GM12801 (cell line): Measurements from ENCODE around the gene C3orf80.

ENCODE experiments used
- CTCF ChIP-seq: IDR thresholded peaks from one replicate; pipeline ENCODE4 v1.5.1; 2011; ENCODE audit warnings: control low read depth; ENCODE audit not compliant: insufficient read length; ENCODE audit errors: extremely low read depth

C3orf80 gene

GRCh38 chr3:160225176-160226025 lies at the start of gene C3orf80:
Gene C3orf80, plus strand, starts transcription at chr3:160225422. Its CDS starts 214 bp downstream, at chr3:160225636.
- TF ChIP-seq CTCF: no peak

GRCh38 chr3:160176923-160177322 lies 48.3 kb upstream of the C3orf80 start:
- no peak for TF ChIP-seq CTCF

- TF ChIP-seq CTCF: no peak
These were observed 45.3 kb upstream of the C3orf80 start for GRCh38 chr3:160179906-160180305.

DNA sequence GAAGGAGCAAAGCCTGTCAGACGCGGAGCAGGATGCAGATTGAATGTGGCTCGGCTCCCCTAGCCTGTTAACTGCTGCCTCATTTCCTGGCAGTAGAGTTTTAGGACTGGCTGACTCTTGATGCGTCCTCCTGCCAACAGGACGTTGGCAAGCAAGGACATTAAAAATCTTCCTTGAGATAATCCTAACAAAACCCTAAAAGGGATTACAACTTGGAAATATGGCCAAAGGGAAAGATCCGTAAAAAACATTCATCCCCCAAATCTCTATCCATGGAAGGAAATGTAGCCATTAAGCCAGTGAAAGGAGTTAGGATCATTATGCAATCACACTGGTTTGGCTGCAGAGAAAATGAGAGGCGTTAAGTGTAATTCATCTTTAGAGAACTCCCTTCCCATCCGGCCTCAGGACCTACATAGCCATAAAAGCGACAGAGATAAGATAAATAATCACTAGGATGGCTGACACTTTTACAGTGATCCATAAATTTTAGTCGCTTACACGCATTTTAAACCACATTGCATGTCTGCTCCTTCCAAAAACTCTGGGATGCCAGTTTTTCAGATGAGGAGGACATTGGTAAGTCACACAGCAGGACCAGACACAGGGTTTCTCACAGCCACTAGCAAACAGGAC lies 44.5 kb upstream of the C3orf80 start:
- TF ChIP-seq CTCF: no peak

DNA sequence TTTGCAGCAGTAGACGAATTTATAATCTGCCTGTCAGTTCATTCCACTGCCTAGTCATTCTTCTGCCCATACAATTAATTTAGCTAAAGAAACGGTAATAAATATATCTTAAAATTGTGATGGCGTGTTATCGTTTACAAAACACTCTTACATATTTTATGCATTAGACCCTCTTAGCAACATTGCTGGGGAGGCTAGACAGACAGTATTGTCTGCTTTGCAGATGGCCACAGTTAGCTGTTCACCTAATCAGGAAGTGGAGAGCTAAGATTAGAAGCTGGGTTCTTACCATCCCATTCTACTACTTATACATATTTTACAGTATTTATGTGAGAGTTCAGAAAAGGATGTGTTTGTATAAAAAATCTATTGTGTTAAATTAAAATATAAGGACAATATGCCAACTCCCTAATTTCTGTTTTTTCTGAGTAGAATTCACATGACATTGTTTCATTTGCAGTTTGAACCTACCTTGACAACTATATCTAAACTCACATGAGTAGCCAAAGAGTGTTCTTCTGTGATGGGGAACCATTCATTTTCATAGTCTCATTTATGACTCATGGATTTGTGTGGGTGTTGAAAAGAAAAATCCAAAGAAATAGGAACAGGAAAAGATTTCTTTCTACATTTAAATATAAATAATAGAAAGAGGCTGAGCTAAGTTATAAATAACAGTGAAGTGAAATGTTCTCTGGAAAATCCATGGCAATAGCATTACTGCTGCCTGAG lies 41.7 kb upstream of the C3orf80 start:
- TF ChIP-seq CTCF: no peak

DNA sequence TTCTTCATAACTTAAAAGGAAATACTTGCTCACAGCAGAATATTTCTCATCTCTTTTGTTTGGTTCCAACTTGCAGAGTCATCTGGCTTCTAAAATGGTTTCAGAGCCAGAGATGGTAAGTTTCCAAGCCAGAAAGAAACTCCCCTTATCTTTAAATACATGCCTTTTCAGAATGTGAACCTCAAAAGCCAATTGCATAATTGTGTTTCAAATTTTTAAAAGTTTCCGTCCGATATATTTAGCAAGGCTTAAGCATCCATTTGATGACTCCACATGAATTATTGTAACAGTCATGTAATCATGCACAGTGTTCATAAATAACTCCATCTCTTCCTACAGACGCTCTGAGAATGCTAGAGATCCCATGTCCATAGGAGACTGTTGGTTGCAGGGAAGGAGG lies 40.6 kb upstream of the C3orf80 start:
- TF ChIP-seq CTCF: no peak

- TF ChIP-seq CTCF: no peak
These were observed 39.5 kb upstream of the C3orf80 start for GRCh38 chr3:160185751-160186150.
